T-helper 17 cell (primary cell): ENCODE results near the gene GPR78. TPM values are rescaled to one million over a fixed set of nuclear protein-coding genes. Genes with fewer than 3 reads are reported as not detected.
A peak's percentile ranks its signal among the peaks of the same experiment; 100 is the strongest.
"Not testable (repeated sequence)": the region's sequence is repeated elsewhere in the genome, so short reads cannot be mapped to it uniquely, and the experiment has no call there.

ENCODE experiments used
- ATAC-seq: fragments of 150-1000 bp; cut with Tn5 transposase; 2 replicates; pipeline ENCODE4 v1.10.0; 2021; ENCODE audit warnings: mild to moderate bottlenecking, moderate library complexity
- DNase-seq, 3 donors: peaks; one replicate each; pipeline versions ENCODE4 v3.0.0 to v3.0.0-alpha.2; 2020 to 2021
- H3K9me3 ChIP-seq: one replicate; pipeline ENCODE4 v1.7.0; 2013; ENCODE audit warnings: low read length, mild to moderate bottlenecking; ENCODE audit not compliant: control insufficient read depth, poor library complexity, severe bottlenecking
- H3K27ac Mint-ChIP-seq: one replicate; pipeline ENCODE4 v1.8.0; 2022; ENCODE audit warnings: mild to moderate bottlenecking, moderate library complexity, mixed read lengths
- H3K27me3 Mint-ChIP-seq: one replicate; pipeline ENCODE4 v1.8.0; 2022; ENCODE audit warnings: mixed read lengths
- H3K36me3 Mint-ChIP-seq: one replicate; pipeline ENCODE4 v1.8.0; 2022; ENCODE audit warnings: low read depth, mixed read lengths
- H3K4me1 Mint-ChIP-seq: one replicate; pipeline ENCODE4 v1.8.0; 2022; ENCODE audit warnings: mild to moderate bottlenecking, mixed read lengths
- H3K4me3 Mint-ChIP-seq: one replicate; pipeline ENCODE4 v1.8.0; 2022; ENCODE audit warnings: mild to moderate bottlenecking, moderate library complexity, mixed read lengths
- total RNA-seq, 4 donors: library from RNA in 2 of 4; stranded (reverse) in 2 of 4; gene quantifications; one replicate each; pipeline ENCODE4 v1.2.3 and lab custom pipeline; 2022 to 2026

Gene GPR78
- total RNA-seq, 2 donors from 2014 or later: not detected

GRCh38 chr4:8617486-8618040, 37.4 kb downstream of the GPR78 start:
- no peak for ATAC-seq
- DNase-seq: no peak
- H3K4me3 Mint-ChIP-seq: no peak overlapping the region
- H3K27ac Mint-ChIP-seq: no peak overlapping the region
- H3K4me1 Mint-ChIP-seq: peaks cover 7% of the 10 kb centered on the region
- H3K36me3 Mint-ChIP-seq: no peaks in the 10 kb centered on the region
- peaks cover 17% of the 10 kb centered on the region for H3K27me3 Mint-ChIP-seq
- no peaks in the 10 kb centered on the region for H3K9me3 ChIP-seq

- Mint-ChIP-seq H3K27me3 (peaks cover 17% of the 10 kb centered on the region), H3K4me3 (no peak overlapping the region), H3K27ac (no peak overlapping the region), H3K4me1 (peaks cover 7% of the 10 kb centered on the region), H3K36me3 (no peaks in the 10 kb centered on the region)
- DNase-seq (no peak), ATAC-seq (no peak)
- no peaks in the 10 kb centered on the region for H3K9me3 ChIP-seq
These were observed 38.2 kb downstream of the GPR78 start for GRCh38 chr4:8618421-8618820.

- H3K27ac Mint-ChIP-seq: no peak overlapping the region
- no peaks in the 10 kb centered on the region for H3K36me3 Mint-ChIP-seq
- DNase-seq: no peak
- H3K9me3 ChIP-seq: no peaks in the 10 kb centered on the region
- peaks cover 7% of the 10 kb centered on the region for H3K4me1 Mint-ChIP-seq
- ATAC-seq: no peak
- H3K27me3 Mint-ChIP-seq: peaks cover 17% of the 10 kb centered on the region
- H3K4me3 Mint-ChIP-seq: no peak overlapping the region
These were observed 38.9 kb downstream of the GPR78 start for GRCh38 chr4:8618961-8619720.

GRCh38 chr4:8621135-8621534, 40.9 kb downstream of the GPR78 start:
- DNase-seq, H3K27ac Mint-ChIP-seq, H3K4me3 Mint-ChIP-seq, H3K27me3 Mint-ChIP-seq, H3K36me3 Mint-ChIP-seq, H3K9me3 ChIP-seq, H3K4me1 Mint-ChIP-seq: not testable (repeated sequence)
- peak; percentile 23 for ATAC-seq

GRCh38 chr4:8624601-8625272, 44.5 kb downstream of the GPR78 start:
- ATAC-seq, H3K27me3 Mint-ChIP-seq, H3K36me3 Mint-ChIP-seq, H3K27ac Mint-ChIP-seq, H3K4me1 Mint-ChIP-seq, H3K4me3 Mint-ChIP-seq, H3K9me3 ChIP-seq, DNase-seq: not testable (repeated sequence)

- not testable (repeated sequence) for ATAC-seq, DNase-seq, H3K9me3 ChIP-seq, H3K27me3 Mint-ChIP-seq, H3K4me1 Mint-ChIP-seq, H3K27ac Mint-ChIP-seq, H3K4me3 Mint-ChIP-seq, H3K36me3 Mint-ChIP-seq
These were observed 50.2 kb downstream of the GPR78 start for GRCh38 chr4:8630240-8630905.

GRCh38 chr4:8631896-8632295, 51.7 kb downstream of the GPR78 start:
- not testable (repeated sequence) for DNase-seq, H3K36me3 Mint-ChIP-seq
- peak; percentile 18 for ATAC-seq

GRCh38 chr4:8634773-8635172, 54.6 kb downstream of the GPR78 start:
- ATAC-seq, H3K4me3 Mint-ChIP-seq, H3K36me3 Mint-ChIP-seq, H3K27ac Mint-ChIP-seq, DNase-seq, H3K4me1 Mint-ChIP-seq, H3K27me3 Mint-ChIP-seq, H3K9me3 ChIP-seq: not testable (repeated sequence)

More at GRCh38 chr4:8631896-8632295, 51.7 kb downstream of the GPR78 start:
- not testable (repeated sequence) for H3K4me3 Mint-ChIP-seq, H3K27ac Mint-ChIP-seq, H3K27me3 Mint-ChIP-seq, H3K9me3 ChIP-seq, H3K4me1 Mint-ChIP-seq

GRCh38 chr4:8635897-8636554, 55.8 kb downstream of the GPR78 start:
- H3K9me3 ChIP-seq, DNase-seq, H3K36me3 Mint-ChIP-seq, H3K4me1 Mint-ChIP-seq, H3K27ac Mint-ChIP-seq, H3K4me3 Mint-ChIP-seq: not testable (repeated sequence)
- peaks cover 13% of the 10 kb centered on the region for H3K27me3 Mint-ChIP-seq
- ATAC-seq: peak; percentile 23

Other genes starting within 250 kb of the GPR78 start
- 10 to 100 TPM in 1 of 2 donors, 1 to 10 TPM in 1; 9.6 to 11.3 TPM for gene ACOX3, start 139.7 kb upstream of the GPR78 start, total RNA-seq
- gene TRMT44, start 139.6 kb upstream of the GPR78 start, total RNA-seq: 10 to 100 TPM; 20.4 to 32.7 TPM
- not detected for gene CPZ, start 12.4 kb downstream of the GPR78 start, total RNA-seq